HepG2 (cell line): ENCODE data around the gene XRCC1. TPM values are rescaled to one million over a fixed set of nuclear protein-coding genes. Genes with fewer than 3 reads are reported as not detected.

Source experiments
- HNRNPK ChIP-seq: fragments of 200-400 bp; formaldehyde crosslinking; IDR thresholded peaks from 2 replicates; pipeline ENCODE4 v1.6.1; 2018; ENCODE audit warnings: low read length, low read depth, moderate library complexity, mild to moderate bottlenecking; ENCODE audit not compliant: poor library complexity, severe bottlenecking
- IKZF4 ChIP-seq: sonication (generic); formaldehyde crosslinking; IDR thresholded peaks from 2 replicates; pipeline ENCODE4 v1.5.1; 2020; ENCODE audit warnings: borderline replicate concordance, mild to moderate bottlenecking, low read depth, missing genetic modification reagents; ENCODE audit errors: not compliant biosample characterization
- MYC ChIP-seq: sonication (generic); formaldehyde crosslinking; IDR thresholded peaks from 2 replicates; pipeline ENCODE4 v1.9.0; 2021; ENCODE audit warnings: missing genetic modification reagents, borderline replicate concordance
- MYPOP ChIP-seq: sonication (generic); formaldehyde crosslinking; IDR thresholded peaks from 2 replicates; pipeline ENCODE4 v1.8.1; 2023; ENCODE audit warnings: mild to moderate bottlenecking, moderate library complexity, missing genetic modification reagents
- ONECUT2 ChIP-seq: sonication (generic); formaldehyde crosslinking; IDR thresholded peaks from 2 replicates; pipeline ENCODE4 v1.4.0; 2020; ENCODE audit warnings: missing genetic modification reagents
- PHB2 ChIP-seq: fragments of 450-650 bp; IDR thresholded peaks from 2 replicates; pipeline ENCODE4 v1.6.1; 2018; ENCODE audit not compliant: partially characterized antibody
- SKI ChIP-seq: fragments of 450-650 bp; IDR thresholded peaks from one replicate; pipeline ENCODE4 v1.6.1; 2018; ENCODE audit warnings: mild to moderate bottlenecking; ENCODE audit not compliant: partially characterized antibody
- SP5 ChIP-seq: IDR thresholded peaks from 2 replicates; pipeline ENCODE4 v1.6.1; 2016; ENCODE audit warnings: low read depth, borderline replicate concordance
- TFDP2 ChIP-seq: sonication (generic); formaldehyde crosslinking; IDR thresholded peaks from 2 replicates; pipeline ENCODE4 v1.4.0; 2020; ENCODE audit warnings: missing genetic modification reagents
- THYN1 ChIP-seq: sonication (generic); formaldehyde crosslinking; IDR thresholded peaks from 2 replicates; pipeline ENCODE4 v1.8.1; 2023; ENCODE audit warnings: low read depth, mild to moderate bottlenecking, moderate library complexity, missing genetic modification reagents, borderline replicate concordance
- ZBTB7B ChIP-seq: sonication (generic); formaldehyde crosslinking; IDR thresholded peaks from 2 replicates; pipeline ENCODE4 v1.4.0; 2020; ENCODE audit warnings: missing genetic modification reagents
- ZFP37 ChIP-seq: sonication (generic); formaldehyde crosslinking; IDR thresholded peaks from 2 replicates; pipeline ENCODE4 v1.4.0; 2020; ENCODE audit warnings: missing genetic modification reagents, borderline replicate concordance
- ZNF143 ChIP-seq: sonication (generic); formaldehyde crosslinking; IDR thresholded peaks from 2 replicates; pipeline ENCODE4 v1.4.0; 2020; ENCODE audit warnings: missing genetic modification reagents
- ZNF280B ChIP-seq: sonication (generic); formaldehyde crosslinking; IDR thresholded peaks from 2 replicates; pipeline ENCODE4 v1.5.0; 2020; ENCODE audit warnings: missing genetic modification reagents, mild to moderate bottlenecking, borderline replicate concordance
- ZNF382 ChIP-seq: sonication (generic); formaldehyde crosslinking; IDR thresholded peaks from 2 replicates; pipeline ENCODE4 v1.5.0; 2020; ENCODE audit warnings: missing genetic modification reagents, mild to moderate bottlenecking, borderline replicate concordance
- ZNF44 ChIP-seq: sonication (generic); formaldehyde crosslinking; IDR thresholded peaks from 2 replicates; pipeline ENCODE4 v1.5.1; 2020; ENCODE audit warnings: mild to moderate bottlenecking, missing genetic modification reagents
- ZNF446 ChIP-seq: sonication (generic); formaldehyde crosslinking; IDR thresholded peaks from 2 replicates; pipeline ENCODE4 v1.5.0; 2020; ENCODE audit warnings: mild to moderate bottlenecking, missing genetic modification reagents
- ZNF552 ChIP-seq: sonication (generic); formaldehyde crosslinking; IDR thresholded peaks from 2 replicates; pipeline ENCODE4 v1.9.0; 2022; ENCODE audit warnings: missing genetic modification reagents, mild to moderate bottlenecking, borderline replicate concordance
- ZNF713 ChIP-seq: sonication (generic); formaldehyde crosslinking; IDR thresholded peaks from 2 replicates; pipeline ENCODE4 v1.4.0; 2020; ENCODE audit warnings: mild to moderate bottlenecking, missing genetic modification reagents
- ZNF766 ChIP-seq: sonication (generic); formaldehyde crosslinking; IDR thresholded peaks from 2 replicates; pipeline ENCODE4 v1.5.0; 2020; ENCODE audit warnings: missing genetic modification reagents, borderline replicate concordance
- polyA plus RNA-seq, 8 experiments: library from polyadenylated mRNA; depleted of rRNA in 3 of 8; stranded (reverse) in 7 of 8; unstranded in 1 of 8; fragments of >200 nt; fragmentation: Illumina TruSeq in 4 of 8; extraction: Trizol in 4 of 8; gene quantifications; 2 replicates each; pipeline versions ENCODE4 v1.2.1 to v1.2.3, GENCODE V29; 2011 to 2016; ENCODE audit warnings: low read depth in 4 of 8, missing spikeins in 1 of 8, mixed read lengths in 1 of 8; ENCODE audit not compliant: insufficient read depth in 1 of 8
- total RNA-seq, 5 experiments: library from RNA; depleted of rRNA; stranded (reverse); fragments of >200 nt; fragmentation: Illumina TruSeq; extraction: Trizol; gene quantifications; 2 replicates each; pipeline ENCODE4 v1.2.3, GENCODE V29; 2016; ENCODE audit warnings: low read depth in 1 of 5
- TF ChIP-seq, protein P1 (sequence below): sonication (generic); formaldehyde crosslinking; IDR thresholded peaks from 2 replicates; pipeline ENCODE4 v1.4.0; 2020; ENCODE audit warnings: missing genetic modification reagents, low read depth, mild to moderate bottlenecking, borderline replicate concordance
- TF ChIP-seq, protein P2 (sequence below): sonication (generic); formaldehyde crosslinking; IDR thresholded peaks from 2 replicates; pipeline ENCODE4 v1.5.1; 2020; ENCODE audit warnings: missing genetic modification reagents, mild to moderate bottlenecking, borderline replicate concordance

XRCC1 gene
- total and polyA plus RNA-seq, 2 of the 13 experiments (the other 11 are each of a cell fraction or from before 2014, with no cell fraction given) = 24.7 to 26.3 TPM

- TF ChIP-seq ZNF382 (CRISPR knock-in tag) = no peak
- no peak for TF ChIP-seq ZNF446 (CRISPR knock-in tag)
- no peak for TF ChIP-seq SP5 (CRISPR knock-in tag)
- TF ChIP-seq MYC (CRISPR knock-in tag) = 0 out of 2 replicates have a peak, but pooled peaks have one; percentile 3
- TF ChIP-seq ZNF713 (CRISPR knock-in tag) = no peak
- TF ChIP-seq TFDP2 (CRISPR knock-in tag) = no peak
- TF ChIP-seq ZNF44 (CRISPR knock-in tag) = no peak
- TF ChIP-seq, protein P1, sequence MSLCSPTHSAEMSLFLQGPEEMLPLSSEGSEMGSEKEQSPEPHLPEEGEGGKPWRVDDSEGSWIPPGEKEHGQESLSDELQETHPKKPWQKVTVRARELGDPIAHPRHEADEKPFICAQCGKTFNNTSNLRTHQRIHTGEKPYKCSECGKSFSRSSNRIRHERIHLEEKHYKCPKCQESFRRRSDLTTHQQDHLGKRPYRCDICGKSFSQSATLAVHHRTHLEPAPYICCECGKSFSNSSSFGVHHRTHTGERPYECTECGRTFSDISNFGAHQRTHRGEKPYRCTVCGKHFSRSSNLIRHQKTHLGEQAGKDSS (CRISPR knock-in tag) = no peak
- 0 out of 2 replicates have a peak, but pooled peaks have one; percentile 5 for TF ChIP-seq ZNF280B (CRISPR knock-in tag)
- TF ChIP-seq SKI = no peak
- no peak for TF ChIP-seq ZNF766 (CRISPR knock-in tag)
- no peak for TF ChIP-seq HNRNPK
- 0 out of 2 replicates have a peak, but pooled peaks have one; percentile 53 for TF ChIP-seq ZNF552
- TF ChIP-seq ZFP37 (CRISPR knock-in tag) = no peak
- TF ChIP-seq ZBTB7B (CRISPR knock-in tag) = no peak
- TF ChIP-seq IKZF4 (CRISPR knock-in tag) = no peak
- TF ChIP-seq ZNF143 (CRISPR knock-in tag) = no peak
- TF ChIP-seq MYPOP = 0 out of 2 replicates have a peak, but pooled peaks have one; percentile 6
- TF ChIP-seq ONECUT2 = no peak
- TF ChIP-seq, protein P2, sequence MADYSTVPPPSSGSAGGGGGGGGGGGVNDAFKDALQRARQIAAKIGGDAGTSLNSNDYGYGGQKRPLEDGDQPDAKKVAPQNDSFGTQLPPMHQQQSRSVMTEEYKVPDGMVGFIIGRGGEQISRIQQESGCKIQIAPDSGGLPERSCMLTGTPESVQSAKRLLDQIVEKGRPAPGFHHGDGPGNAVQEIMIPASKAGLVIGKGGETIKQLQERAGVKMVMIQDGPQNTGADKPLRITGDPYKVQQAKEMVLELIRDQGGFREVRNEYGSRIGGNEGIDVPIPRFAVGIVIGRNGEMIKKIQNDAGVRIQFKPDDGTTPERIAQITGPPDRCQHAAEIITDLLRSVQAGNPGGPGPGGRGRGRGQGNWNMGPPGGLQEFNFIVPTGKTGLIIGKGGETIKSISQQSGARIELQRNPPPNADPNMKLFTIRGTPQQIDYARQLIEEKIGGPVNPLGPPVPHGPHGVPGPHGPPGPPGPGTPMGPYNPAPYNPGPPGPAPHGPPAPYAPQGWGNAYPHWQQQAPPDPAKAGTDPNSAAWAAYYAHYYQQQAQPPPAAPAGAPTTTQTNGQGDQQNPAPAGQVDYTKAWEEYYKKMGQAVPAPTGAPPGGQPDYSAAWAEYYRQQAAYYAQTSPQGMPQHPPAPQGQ = no peak
- no peak for TF ChIP-seq THYN1
- no peak for TF ChIP-seq PHB2
Observed at GRCh38 chr19:43595605-43595998, 20.3 kb upstream of the XRCC1 start (continued).
